ENCODE data around the gene KCNK15.

Gene KCNK15

DNA sequence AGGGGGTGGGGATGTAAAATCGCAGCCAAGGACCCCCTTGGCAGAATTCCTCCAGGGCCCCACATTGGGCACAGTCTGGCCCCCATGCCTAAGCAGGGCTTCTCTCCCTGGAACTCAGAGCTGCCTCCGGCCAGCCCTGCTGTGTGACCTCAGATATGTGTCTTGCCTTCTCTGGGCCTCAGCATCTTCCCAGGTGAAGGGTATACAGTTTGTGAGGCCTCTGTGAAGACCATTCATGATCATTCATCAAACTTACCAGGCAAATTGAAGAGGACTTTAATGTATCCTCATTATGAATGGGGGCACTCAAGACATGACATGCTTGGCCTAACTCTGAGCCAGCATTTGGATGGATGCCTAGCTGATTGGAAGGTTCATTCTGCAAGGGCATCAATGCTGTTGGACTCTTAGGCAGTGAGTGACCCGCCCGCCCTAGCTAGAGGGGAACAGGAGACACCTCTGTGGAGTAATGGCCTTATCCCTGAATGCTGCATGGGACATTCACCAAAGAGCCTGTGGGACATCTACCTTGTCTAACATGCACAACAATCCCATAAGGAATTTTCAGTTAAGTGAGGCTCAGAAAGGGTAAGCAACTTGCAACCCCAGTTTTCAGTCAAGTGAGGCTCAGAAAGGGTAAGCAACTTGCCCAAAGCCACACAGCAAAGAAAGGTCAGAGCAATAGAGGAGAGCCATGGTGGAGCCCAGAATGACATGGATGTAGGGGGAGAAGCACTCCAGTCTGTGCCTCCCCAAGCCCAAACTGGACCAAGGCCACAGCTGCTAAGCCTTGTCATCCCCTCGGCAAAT, 30.0 kb upstream of the KCNK15 start:
- DNase-seq, result no peak

DNA sequence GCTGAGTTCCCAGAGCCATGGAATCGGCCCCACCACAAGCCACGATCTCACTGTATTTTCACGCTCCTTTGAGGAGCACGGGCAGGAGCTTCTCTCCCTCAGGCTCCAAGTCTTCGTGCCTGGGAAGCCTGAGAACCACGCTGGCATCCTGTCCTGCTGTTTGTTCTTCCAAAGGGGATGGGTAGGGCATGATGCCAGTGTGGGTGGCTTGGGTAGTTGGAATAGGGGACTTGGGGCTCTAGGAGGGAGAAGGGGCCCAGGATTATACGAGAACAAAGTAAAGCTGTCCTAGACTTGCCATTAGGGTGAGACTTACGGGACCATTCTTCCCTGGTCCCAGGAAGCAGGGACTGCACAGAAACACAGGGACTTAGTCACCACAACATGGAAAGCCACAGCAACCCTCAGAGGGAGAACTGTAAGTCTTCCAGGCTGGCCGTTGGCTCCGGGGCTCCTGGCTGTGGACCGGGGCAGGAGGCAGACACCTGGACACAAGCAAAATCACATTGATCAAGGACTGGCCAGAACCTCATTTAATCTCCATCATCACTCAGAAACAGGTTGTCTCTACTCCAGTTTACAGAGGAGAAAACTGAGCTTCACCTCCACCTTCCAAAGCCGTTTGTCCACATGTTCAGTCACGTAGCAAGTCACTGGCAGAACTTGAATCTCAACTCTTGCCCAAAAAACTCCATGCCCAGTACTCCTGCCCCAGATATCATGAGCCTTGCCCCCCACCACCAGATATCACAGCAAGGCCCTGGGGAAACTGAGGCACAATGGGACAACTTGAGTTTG, 29.2 kb upstream of the KCNK15 start:
- no peak for DNase-seq

DNA sequence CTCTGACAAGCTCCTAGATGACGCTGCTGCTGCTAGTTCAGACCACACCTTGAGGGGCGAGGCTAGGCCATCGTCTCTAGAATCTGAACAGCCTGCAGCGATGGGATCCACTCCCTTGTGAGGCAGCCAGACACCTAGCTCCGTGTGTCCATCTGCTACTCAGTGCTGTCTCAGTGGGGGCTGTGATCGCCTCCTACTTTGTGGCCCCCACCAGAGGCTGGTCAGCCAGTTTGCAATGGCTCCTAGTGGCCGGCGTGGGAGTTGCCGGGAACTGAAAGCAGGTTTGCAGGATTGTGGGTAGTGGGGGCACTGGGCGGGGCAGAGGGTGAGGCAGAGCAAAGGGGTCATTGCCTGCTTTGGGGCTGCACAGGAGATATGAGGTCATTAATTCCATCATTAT, 27.7 kb upstream of the KCNK15 start:
- DNase-seq, result no peak

DNA sequence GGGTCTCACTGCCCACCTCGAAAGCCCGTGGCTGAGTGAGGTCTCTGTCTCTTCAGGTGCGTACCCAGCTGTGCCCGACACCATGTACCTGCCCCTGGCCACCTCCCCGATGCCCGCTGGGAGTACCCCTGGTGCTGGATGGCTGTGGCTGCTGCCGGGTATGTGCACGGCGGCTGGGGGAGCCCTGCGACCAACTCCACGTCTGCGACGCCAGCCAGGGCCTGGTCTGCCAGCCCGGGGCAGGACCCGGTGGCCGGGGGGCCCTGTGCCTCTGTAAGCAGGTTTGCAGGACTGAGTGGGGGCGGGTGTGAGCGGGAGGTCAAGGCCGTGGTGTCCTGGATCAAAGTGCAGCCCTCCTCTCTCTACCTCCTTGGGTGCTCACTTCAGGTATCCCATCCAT, 25.8 kb upstream of the KCNK15 start:
- no peak for DNase-seq

DNA sequence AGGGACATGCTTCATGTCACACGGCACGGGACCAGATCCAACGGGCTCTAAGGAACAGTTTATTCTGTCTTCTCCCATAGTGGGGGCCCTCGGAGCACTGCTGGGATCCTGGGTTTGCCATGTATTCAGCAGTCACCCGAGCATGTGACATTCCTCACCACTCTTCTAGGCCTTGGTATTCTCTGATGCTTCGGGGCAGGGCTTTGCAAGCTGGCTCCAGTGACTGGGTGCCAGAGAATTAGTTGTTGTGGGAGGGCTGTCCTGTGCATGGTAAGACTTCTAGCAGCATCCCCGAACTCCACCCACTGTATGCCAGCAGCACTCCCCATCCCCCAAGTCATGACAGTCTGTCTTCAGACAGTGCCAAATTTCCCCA, 25.1 kb upstream of the KCNK15 start:
- no peak for DNase-seq

DNA sequence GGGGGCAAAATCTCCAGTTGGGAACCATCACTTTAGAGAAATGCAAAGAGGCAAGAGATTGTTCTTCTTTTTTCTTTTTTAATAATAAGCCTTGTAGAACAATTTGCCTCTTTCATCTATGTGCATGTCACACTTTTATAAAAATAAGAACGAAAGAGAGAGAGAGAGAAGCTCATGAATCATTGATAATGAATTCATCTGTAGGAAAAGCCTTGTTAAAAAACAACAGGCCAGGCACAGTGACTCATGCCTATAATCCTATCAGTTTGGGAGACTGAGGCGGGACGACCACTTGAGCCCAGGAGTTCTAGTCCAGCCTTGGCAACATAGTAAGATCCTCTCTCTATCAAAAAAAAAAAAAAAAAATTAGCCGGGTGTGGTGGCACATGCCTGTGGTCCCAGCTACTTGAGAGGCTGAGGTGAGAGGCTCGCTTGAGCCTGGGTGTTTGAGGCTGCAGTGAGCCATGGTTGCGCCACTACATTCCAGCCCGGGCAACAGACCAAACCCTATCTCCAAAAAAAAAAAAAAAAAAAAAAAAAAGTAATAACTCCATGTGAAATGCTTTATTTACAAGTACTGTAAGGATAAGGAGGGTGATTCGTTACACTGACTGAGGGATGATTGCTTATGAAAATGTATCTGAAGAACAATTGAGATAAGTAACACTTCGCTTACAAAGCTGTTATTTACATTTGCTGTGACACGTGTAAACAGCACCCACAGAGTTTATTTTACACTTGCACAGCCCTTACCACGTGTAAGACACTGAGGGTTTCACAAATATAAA, 24.5 kb upstream of the KCNK15 start:
- DNase-seq, result no peak

DNA sequence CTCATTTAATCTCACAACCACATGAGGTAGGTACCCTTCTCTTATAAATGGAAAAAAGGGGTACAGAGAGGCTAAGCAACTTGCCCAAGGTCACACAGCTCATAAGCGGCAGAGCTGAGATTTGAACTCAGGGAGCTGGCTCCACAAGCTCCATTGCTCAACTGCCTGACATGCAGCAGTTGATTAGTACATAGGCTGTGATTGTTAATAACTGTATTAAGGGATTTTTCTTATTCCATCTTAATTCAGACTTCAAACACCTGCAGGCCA, 23.9 kb upstream of the KCNK15 start:
- DNase-seq, result no peak

DNA sequence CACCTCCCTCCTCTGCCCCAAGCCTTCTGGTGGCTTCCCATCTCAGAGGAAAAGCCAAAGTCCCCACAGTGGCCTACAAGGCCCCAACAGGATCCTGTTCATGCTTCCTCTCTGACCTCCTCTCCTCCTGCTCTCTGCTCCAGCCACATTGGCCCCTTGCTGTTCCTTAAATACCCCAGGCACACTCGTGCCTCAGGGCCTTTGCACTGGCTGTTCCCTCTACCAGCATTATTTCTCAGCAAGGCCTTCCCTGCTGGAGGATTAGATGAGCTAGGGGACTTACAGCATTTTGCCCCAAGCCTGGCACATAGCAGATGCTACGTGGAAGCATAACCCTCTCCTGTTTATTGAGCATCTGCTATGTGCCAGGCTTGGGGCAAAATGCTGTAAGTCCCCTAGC, 22.7 kb upstream of the KCNK15 start:
- no peak for DNase-seq

DNA sequence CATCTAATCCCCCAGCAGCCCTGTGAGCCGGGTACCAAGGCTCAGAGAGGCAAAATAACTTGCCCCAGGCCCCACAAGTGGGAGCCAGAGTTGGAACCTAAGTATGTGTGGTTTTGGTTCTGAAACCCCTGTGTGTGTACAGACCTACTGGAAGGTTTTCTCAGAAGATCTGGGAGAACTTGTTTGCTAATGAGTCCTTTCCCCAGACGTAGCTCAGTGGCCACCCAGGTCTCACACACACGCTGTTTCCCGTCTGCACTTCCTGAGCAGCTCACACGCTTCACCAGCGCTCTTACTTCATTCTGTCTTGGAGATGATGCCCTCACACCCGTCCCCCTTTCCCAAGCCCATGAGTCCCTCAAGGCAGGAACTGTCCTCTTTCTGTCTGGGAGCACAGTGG, 22.3 kb upstream of the KCNK15 start:
- no peak for DNase-seq

DNA sequence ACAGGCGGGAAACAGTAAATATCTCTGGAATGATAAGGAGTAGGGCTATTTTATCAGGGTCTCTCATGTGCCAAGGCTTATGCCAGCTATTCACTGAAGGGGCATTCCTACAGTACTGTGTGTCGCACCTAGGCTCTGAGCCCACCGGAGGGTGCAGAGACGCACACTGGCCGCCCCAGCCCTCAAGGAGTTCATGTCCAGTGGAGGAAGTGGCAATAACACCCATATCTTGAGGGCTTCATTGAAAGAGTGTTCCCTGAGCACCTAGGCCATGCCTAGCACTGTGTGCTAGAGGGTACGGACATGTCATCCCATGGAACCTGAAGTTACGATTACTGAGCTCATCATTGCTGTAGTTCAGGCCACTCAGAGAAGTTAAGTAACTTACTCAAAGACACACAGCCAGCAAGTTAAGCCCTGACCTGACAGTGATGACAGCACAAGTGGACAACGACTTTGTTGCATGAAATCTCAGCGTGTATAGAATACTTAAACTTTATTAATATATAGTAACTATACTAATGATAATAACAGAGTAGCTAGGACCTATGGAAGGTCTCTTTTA, 21.8 kb upstream of the KCNK15 start:
- no peak for DNase-seq

DNA sequence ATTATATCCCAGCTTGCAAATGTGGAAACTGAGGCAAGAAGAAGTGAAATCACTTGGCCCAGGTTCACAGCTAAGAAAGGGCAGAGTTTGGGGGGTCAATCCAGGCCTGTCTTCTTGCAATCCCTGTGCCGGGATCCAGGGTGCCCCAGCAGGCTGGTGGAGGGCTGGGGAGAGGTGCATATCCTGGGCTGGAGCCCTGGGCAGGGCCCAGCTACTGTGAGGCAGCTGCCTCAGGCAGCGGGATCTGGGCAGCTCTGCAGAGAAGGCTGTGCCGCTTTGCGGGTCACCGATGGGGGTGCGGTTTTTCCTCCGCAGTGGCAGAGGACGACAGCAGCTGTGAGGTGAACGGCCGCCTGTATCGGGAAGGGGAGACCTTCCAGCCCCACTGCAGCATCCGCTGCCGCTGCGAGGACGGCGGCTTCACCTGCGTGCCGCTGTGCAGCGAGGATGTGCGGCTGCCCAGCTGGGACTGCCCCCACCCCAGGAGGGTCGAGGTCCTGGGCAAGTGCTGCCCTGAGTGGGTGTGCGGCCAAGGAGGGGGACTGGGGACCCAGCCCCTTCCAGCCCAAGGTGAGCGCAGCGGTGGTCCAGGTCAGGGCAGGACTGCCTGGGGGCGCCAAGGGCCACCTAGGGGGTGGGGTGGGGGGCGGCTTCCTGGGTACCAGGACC, 21.1 kb upstream of the KCNK15 start:
- no peak for DNase-seq

DNA sequence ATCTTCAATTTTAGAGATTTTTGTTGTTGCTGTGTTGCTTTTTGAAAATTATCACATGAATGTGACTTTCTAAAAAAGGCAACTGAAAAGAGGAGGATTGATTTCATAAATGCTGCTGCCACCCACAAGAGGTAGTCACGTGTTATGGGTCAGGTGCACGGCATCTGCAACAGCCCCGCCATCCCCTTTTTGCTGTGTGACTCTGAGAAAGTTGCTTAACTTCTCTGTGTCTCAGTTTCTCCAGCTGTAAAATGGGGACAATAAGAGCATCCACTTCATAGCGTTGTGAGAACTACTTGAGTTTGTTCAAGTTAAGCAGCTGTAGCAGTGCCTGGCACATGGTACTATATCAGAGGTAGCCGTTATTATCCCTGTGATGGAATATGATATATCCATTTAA, 19.8 kb upstream of the KCNK15 start:
- DNase-seq, result no peak

DNA sequence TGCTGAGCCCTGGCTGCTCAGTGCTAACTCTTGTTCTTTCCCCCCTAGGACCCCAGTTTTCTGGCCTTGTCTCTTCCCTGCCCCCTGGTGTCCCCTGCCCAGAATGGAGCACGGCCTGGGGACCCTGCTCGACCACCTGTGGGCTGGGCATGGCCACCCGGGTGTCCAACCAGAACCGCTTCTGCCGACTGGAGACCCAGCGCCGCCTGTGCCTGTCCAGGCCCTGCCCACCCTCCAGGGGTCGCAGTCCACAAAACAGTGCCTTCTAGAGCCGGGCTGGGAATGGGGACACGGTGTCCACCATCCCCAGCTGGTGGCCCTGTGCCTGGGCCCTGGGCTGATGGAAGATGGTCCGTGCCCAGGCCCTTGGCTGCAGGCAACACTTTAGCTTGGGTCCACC, 18.6 kb upstream of the KCNK15 start:
- no peak for DNase-seq

DNA sequence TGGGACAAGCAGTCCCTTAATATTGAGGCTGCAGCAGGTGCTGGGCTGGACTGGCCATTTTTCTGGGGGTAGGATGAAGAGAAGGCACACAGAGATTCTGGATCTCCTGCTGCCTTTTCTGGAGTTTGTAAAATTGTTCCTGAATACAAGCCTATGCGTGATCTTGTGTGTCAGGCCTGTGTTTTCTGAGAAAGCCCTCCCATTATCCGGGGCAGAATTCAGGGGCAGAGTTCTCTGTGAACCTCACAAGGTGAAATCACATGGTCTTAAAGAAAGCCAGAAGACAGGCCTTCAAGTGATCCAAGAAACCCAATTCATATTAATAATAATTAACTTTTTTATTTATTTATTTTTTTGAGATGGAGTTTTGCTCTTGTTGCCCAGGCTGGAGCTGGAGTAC, 18.0 kb upstream of the KCNK15 start:
- no peak for DNase-seq

DNA sequence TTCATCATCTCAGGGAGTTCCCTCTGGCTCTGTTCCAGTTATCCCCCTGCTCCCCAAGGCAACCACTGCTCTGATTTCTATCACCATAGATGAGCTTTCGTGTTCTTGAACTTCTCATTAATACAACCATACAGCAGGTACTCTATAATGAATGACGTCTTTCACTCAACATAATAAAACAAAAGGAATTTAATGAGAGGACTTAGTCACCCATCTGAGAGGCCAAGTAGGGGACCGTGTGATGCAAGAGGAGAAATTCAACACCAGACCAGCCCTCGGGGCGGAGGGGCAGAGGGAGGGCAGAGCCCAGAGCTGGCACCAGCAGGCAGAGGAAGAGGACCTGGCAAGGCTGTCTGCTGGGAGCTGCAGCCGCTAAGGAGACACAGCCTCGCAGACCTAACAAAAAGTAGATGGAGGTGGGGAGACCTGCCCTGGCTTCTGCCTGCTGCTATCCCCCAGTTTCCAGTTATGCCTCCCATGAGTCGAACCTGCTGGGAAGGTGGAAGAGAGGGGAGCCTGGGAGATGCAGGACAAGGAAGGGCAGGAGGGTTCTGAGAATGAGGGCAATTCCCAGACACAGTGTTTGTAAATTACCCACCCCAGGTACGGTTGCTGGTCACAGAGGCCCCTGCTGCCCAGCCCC, 16.7 kb upstream of the KCNK15 start:
- no peak for DNase-seq

DNA sequence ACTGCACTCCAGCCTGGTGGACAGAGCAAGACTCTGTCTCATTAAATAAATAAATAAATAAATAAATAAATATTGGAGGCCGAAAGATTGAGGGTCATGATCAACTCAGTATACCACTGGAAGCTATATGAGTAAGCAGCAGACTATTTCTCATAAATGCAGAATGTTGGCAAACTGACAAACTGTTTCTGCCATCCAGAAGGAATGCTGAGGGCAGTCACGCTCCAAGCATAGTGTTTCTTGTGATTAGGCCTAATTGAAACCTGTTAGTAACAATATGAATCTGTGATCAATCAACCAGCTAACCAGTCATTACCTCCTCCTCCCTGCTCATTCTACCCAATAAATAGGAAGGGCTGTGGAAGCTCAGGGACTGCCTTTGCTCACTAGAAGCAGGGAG, 15.2 kb upstream of the KCNK15 start:
- no peak for DNase-seq

DNA sequence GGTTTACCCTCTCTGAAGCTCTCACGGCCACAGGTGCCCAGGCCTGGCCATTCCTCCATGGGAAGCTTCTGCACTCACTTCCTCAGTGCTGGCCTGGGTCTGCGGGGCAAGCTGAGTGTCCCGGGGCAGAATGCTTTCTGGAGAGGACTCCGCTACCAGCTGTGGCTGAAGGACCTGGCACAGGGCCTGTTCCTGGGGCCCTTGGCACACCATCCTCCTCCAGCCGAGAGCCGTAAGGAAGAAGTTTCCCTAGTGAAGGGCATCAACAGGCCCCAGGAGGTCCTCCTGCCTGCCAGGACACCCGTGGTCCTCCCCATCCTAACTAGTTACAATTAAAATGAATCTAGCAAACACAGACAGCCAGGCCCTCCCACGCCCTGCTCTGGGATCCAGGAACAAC, 14.0 kb upstream of the KCNK15 start:
- no peak for DNase-seq

DNA sequence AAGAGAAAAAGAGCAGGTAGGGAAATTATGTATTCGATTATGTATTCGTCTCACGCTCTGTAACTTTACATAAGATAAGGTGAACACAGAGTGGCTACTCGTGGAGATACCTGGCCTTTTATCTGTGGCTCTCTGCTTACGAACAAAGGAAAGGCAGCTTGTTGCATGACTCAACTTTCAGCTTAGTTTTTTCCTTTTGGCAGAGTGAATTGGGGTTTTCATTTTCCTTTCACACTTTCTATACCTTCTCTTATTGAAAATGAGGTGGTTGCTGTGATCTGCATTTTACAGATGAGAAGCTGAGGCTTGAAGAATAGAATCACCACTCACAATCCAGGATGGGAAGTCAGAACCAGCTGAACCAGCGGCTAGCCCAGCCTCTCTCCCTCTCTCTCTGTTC, 13.3 kb upstream of the KCNK15 start:
- no peak for DNase-seq

DNA sequence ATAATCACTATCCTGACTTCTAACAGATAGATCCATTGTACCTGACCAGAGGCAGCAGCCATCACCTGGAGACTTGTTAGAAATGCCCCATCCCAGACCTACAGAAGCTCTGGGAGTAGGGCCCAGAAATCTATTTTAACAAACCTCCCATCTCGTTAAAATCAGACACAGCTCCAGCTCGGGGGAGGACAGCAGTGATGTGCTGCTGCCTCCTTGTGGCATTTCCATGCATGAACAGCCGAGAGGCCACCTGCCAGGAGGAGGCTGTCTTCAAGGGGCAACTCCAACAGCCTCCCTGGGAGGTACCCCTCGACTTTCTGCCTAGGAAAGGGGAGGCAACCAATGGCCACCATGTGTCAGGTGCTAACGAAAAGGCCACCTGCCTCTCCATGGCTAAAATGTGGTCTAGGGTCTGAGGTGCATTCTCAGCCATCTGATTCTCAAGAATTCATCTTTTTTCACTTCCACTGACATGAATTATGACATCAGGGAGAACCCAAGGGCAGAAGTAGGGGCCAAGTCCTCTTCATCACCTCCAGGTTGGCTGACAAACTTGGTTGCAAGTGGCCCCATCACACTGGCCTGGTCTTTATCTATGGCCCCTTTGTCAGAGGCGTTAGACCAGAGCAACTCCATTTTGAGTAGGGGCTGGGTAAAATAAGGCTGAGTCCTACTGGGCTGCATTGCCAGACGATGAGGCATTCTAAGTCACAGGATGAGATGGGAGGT, 12.2 kb upstream of the KCNK15 start:
- peak; percentile 79 for DNase-seq

DNA sequence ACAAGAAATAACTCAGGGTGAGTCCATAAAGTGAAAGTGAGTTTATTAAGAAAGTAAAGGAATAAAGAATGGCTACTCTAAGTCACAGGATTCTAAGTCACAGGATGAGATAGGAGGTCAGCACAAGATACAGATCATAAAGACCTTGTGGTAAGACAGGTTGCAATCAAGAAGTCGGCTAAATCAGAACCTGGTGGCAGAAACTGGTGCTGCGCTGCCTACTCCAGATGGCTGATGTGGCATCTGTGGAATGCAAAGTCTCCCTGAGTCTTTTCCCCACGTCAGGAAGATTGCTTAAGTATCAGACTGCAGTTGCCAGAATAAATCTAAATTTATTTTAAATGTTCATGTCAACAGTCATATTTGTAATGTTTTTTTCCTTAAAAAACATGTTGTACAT, 10.7 kb upstream of the KCNK15 start:
- peak; percentile 5 for DNase-seq

DNA sequence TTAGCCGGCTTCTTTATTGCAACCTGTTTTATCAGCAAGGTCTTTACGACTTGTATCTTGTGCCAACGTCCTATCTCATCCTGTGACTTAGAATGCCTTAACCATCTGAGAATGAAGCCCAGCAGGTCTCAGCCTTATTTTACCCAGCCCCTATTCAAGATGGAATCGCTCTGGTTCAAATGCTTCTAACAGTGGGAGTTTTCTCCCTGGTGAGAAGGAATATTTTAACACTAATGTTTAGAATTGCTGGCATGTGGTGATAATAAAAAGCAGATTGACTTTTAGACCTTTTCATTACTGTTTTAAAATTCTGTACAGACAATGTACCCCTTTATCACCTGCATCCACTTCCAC, 9.9 kb upstream of the KCNK15 start:
- DNase-seq, result no peak

All from OCI-M1 (cell line).